Measurements from ENCODE around the gene IP6K1. TPM values are rescaled to one million over a fixed set of nuclear protein-coding genes. Genes with fewer than 3 reads are reported as not detected.

IP6K1 gene
- total and polyA plus RNA-seq, 10 of the 15 experiments (the other 5 are each of a cell fraction or from before 2014, with no cell fraction given), result 1.3 to 30.6 (median 18.2) TPM

GRCh38 chr3:49723296-49723627 is 63.1 kb downstream of the IP6K1 start (continued):
- no peak for TF ChIP-seq IRF5 (IDR thresholded peaks at IDR 0.05; ENCODE audit: borderline replicate concordance)
- no peak for TF ChIP-seq PAX8 (IDR thresholded peaks at IDR 0.05)
- TF ChIP-seq, protein P1, sequence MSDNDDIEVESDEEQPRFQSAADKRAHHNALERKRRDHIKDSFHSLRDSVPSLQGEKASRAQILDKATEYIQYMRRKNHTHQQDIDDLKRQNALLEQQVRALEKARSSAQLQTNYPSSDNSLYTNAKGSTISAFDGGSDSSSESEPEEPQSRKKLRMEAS (IDR thresholded peaks at IDR 0.05; ENCODE audit: low read depth, low read length), result peak; percentile 70; the same call in 1 of the 2 replicates
- TF ChIP-seq TCF3 (IDR thresholded peaks at IDR 0.05; ENCODE audit: borderline replicate concordance, insufficient read depth, low read depth, low read length), result no peak
- peak; percentile 81 for TF ChIP-seq NFYB (IDR thresholded peaks at IDR 0.05; ENCODE audit: insufficient read depth, low read depth, low read length)
- no peak for TF ChIP-seq ZNF384 (IDR thresholded peaks at IDR 0.05; ENCODE audit: borderline replicate concordance, low read depth, low read length)
- TF ChIP-seq, protein P2, sequence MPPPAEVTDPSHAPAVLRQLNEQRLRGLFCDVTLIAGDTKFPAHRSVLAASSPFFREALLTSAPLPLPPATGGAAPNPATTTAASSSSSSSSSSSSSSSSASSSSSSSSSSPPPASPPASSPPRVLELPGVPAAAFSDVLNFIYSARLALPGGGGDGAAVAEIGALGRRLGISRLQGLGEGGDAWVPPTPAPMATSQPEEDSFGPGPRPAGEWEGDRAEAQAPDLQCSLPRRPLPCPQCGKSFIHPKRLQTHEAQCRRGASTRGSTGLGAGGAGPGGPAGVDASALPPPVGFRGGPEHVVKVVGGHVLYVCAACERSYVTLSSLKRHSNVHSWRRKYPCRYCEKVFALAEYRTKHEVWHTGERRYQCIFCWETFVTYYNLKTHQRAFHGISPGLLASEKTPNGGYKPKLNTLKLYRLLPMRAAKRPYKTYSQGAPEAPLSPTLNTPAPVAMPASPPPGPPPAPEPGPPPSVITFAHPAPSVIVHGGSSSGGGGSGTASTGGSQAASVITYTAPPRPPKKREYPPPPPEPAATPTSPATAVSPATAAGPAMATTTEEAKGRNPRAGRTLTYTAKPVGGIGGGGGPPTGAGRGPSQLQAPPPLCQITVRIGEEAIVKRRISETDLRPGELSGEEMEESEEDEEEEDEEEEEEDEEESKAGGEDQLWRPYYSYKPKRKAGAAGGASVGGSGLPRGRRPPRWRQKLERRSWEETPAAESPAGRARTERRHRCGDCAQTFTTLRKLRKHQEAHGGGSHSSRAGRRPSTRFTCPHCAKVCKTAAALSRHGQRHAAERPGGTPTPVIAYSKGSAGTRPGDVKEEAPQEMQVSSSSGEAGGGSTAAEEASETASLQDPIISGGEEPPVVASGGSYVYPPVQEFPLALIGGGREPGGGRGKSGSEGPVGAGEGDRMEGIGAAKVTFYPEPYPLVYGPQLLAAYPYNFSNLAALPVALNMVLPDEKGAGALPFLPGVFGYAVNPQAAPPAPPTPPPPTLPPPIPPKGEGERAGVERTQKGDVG (CRISPR knock-in tag; IDR thresholded peaks at IDR 0.05), result no peak
- no peak for TF ChIP-seq NBN (IDR thresholded peaks at IDR 0.05)
- no peak for TF ChIP-seq NR2F1 (conservative IDR thresholded peaks at IDR 0.05)
- TF ChIP-seq BCL3 (IDR thresholded peaks at IDR 0.05; ENCODE audit: borderline replicate concordance, insufficient read depth, low read depth, low read length, poor library complexity, severe bottlenecking), result no peak
